DMS 273 treated with DMSO at 0.1 percent for 48 hours (cell line): ENCODE results near the gene ASIC2.

Experiments
- DNase-seq: peaks from one replicate; lab custom pipeline; 2025; lab: John Stamatoyannopoulos, UW

The ASIC2 gene

GRCh38 chr17:33287096-33287725 lies 5.9 kb downstream of the ASIC2 start:
- no peak for DNase-seq

DNA sequence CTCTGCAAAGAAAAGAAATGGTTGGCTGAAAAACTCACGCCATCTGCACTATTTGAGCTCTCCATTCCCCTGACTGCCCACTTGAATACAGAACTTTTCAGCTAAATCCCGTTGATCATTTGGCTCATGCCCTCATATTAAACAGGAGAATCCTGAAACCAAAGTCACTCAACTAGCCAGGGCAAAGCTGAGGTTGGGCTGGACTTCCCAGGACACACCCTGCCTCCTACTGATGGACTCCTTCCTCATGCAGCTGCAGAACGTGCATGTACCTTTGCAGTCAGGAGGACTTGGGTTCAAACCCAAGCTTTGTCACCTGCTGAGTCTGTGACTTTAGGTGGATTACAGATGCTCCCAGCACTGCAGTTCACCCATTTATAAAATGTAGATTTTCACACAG lies 7.7 kb downstream of the ASIC2 start:
- DNase-seq: no peak

DNA sequence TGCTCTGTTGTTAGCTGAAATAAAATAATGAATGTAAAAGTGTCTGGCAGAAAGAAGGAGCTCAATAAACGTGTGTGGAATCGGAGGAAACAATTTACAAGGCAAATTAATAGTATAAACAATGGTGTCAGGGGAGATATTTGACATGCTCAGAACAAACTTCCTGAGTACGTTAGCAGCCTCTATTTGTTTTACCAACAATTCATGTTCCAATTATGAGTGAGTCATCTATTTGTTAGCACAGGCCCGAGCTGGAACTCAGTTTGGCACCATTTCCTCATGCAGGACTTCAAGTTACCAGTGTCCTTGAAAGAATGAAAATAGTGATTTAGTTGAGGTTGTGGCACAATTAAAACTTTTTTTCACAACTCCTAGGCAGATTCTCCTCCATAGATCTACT lies 9.1 kb downstream of the ASIC2 start:
- DNase-seq: no peak

GRCh38 chr17:33280162-33280943 lies 12.7 kb downstream of the ASIC2 start:
- DNase-seq: no peak

GRCh38 chr17:33277436-33278100 lies 15.5 kb downstream of the ASIC2 start:
- DNase-seq: no peak

DNA sequence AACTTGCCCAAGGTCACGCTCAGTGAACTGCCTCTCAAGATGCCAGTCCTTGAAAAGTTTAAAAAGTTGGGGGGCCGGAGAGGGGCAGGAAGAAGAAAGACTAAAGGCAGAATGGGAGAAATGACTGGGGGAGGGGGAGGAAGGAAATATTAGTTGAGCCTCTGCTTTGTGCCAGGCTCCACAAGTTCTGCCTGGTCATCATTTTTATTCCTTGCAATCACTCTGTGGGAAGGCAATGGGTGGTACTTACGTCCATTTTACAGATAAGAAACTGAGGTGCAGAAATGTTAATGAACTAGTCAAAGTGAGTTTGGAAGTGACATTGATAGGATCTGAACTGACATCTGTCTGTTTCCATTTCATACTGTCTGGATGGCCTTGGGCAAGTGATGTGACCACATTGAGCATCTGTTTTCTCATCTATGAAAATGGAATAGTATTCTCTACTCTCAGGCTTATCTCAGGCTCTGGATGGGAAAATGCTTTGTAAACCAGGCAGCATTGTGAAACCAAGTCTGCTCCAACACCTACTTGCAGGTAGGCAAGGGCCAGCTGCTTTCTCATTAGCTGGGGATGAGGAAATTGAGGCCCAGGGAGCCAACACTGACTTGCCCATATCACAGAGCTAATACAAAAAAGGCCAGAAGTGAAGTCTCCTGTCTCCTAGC lies 19.2 kb downstream of the ASIC2 start:
- DNase-seq: no peak

DNA sequence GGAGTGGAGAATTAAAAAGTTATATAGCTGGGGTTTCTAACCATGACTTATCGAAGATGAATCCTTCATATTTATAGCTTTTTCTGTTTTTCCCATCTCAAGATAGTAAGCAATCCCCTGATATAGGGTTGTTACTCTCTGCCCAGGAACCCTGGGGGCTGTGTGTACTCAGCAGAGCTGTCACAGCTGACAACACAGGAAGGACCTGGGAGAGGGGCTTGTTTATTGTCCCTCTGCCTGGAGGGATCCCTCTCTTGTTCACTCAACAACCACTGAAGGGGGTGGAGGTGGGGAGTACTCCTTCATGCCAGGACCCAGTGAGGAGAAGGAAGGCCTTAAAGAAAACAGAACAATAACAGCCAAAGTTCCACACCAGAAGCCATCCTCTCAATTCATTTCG lies 19.8 kb downstream of the ASIC2 start:
- no peak for DNase-seq

- DNase-seq: no peak
Observed at GRCh38 chr17:33272438-33272837, 20.7 kb downstream of the ASIC2 start.

DNA sequence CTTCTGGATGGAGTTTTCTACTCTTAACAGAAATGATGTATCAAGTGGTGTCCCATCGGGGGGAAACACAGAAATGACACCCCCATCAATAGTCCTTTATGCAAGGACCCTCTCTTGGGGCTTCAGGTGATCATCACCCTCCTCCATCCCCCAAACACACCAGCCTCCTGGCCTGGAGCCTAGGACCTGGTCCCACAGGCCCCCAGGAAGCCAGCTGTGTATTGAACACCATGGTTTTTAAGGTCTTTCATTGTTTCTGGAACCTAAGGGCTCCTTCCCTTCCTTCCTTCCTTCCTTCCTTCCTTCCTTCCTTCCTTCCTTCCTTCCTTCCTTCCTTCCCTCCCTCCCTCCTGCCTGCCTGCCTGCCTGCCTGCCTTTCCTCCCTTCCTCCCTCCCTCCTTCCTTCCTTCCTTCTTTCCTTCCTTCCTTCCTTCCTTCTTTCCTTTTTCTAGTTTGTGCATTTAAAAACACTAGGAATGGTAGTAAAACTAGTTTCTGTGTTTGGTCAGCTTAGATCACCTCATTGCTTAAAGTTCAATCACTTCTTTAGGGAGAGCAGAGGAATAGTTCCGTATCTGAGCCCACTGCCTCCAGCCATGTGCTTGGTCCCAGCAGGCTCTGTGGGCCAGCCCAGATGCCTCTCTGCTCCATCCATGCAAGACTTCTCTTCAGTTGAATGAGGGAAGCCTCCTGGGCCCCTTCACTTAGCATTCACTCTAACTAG lies 23.6 kb downstream of the ASIC2 start:
- DNase-seq: no peak

GRCh38 chr17:33267851-33268548 lies 25.1 kb downstream of the ASIC2 start:
- DNase-seq: no peak

DNA sequence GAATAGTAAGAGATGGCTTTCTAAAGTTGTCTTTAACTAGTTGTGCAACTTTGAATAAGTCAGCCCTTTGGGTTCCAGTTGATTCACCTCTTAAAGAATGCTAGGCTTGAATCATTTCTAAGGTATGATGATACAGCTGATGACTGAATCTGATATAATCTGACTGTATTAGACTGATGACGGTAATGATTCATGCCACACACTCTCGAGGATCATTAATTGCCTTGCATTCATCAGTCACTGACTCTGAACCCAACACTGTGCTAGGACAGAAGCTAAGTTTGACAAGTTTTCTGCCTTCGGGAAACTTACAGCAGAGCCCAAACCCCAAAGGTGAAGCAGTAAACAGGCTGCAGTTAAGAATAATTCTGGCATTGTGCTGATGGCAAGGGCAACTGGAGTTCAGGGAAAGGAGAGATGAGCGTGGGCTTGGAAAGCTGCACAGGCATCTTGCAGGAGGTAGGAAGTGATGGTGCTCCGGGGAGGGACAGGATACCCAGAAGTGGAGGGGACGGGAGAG lies 25.8 kb downstream of the ASIC2 start:
- no peak for DNase-seq

- no peak for DNase-seq
Observed at GRCh38 chr17:33266611-33267010, 26.5 kb downstream of the ASIC2 start.

DNA sequence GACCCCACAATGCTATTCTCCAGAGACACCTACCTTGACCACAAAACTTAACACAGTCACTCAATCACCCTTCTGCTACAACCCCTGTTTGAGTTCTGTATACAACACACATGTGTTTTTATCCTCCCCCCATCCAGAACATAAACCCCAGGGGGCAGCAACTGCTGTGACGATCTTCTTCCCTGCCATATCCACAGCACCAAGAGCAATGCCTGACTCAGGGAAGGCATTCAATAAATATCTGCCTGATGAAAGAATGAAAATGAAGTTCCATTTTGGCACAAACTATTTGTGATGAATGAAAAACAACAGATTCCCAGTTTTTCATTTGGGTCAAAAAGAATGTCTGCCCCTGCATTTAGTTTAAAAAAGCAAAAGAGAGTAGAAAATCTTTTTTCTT lies 27.0 kb downstream of the ASIC2 start:
- DNase-seq: no peak

DNA sequence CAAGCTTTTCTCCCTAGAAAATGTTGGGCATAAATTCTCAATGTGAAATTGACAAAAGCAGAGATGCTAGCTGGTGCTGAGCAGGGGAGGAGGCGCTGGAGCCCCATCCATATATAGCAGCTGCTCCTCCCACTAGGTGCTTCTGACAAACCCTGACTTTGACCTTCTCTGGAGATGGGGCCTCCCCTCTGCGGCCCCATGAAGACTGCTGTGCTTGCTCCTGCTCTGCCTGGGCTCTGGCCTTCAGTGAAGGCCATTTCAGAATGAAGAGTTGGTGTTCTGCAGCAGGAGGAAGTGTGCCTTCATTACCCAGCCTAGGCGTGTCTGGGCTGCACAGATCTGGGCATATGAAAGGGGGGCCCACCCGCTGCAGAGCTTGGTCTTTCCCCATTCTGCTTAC lies 29.7 kb downstream of the ASIC2 start:
- DNase-seq: no peak

GRCh38 chr17:33262266-33263123 lies 30.6 kb downstream of the ASIC2 start:
- no peak for DNase-seq

- DNase-seq: no peak
Observed at GRCh38 chr17:33261820-33262219, 31.3 kb downstream of the ASIC2 start.

GRCh38 chr17:33260638-33261037 lies 32.5 kb downstream of the ASIC2 start:
- no peak for DNase-seq

GRCh38 chr17:33258296-33258695 lies 34.8 kb downstream of the ASIC2 start:
- DNase-seq: no peak

DNA sequence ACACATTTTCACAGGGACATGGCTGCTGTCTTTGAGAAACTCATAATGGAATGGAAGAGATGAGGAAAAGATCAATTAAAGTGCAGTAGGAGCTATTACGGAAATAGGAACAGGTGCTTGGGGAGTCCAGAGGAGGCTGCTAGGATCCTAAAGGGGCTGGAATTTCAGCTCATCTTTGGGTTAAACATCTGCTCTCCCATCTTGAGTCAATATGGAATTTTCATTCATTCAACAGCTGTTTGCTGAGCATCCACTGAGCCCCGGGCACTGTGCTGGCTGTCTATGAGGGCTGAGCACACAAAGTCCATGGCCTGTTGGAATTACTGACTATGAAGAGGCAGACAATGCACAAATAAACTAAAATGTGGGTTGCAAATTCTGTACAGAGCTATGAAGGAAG lies 47.9 kb downstream of the ASIC2 start:
- DNase-seq: no peak

- no peak for DNase-seq
Observed at GRCh38 chr17:33243732-33244131, 49.4 kb downstream of the ASIC2 start.
